ENCODE results near the gene FANCC. TPM values are rescaled to one million over a fixed set of nuclear protein-coding genes. Genes with fewer than 3 reads are reported as not detected.

FANCC gene
- total and polyA plus RNA-seq, 11 donors, result 2.4 to 6.2 (median 4.2) TPM

GRCh38 chr9:95104980-95105379, 212.5 kb downstream of the FANCC start:
- peak in 1 of 5 donors; percentile 24 for DNase-seq
- H3K27me3 ChIP-seq, result no peaks in the 10 kb centered on the region
- ATAC-seq, result peak in 1 of 4 donors; percentile 1
- H3K36me3 ChIP-seq, result peaks cover 0 to 73% (median 39%) of the 10 kb centered on the region in 9 donors
- H3K4me3 ChIP-seq, result no peak overlapping the region
- TF ChIP-seq POLR2A (IDR thresholded peaks at IDR 0.05) (no peak), CTCF (IDR thresholded peaks at IDR 0.05) (no peak)
- peaks cover 0 to 64% (median 31%) of the 10 kb centered on the region in 12 donors for H3K4me1 ChIP-seq
- 66 to 71% (median 69%) methylated on average over 11 to 12 of the region's 12 CpGs for WGBS, 4 donors
- no peaks in the 10 kb centered on the region for H3K9me3 ChIP-seq
- peak overlapping the region in 5 of 12 donors; percentile 4 to 63 (median 39) for H3K27ac ChIP-seq
- intact Hi-C loops (cut with DNase I), result no loop called here

DNA sequence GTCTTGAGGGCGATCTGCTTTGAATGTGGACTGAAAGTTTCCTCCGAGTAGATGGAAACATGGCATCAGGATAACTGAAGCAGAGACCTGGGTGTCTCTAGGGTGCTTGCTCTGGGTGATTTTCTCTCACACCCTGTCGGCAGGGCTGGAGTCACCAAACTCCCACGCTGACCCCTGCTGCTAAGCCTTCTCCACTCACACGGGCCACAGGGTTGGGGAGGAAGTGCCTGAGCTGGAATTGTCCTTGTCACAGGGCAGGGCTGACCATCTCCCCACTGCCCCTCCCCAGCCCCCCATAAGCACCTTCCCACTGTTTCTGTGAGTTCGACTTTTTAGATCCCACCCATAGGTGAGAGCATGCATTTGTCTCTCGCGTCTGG, 212.9 kb downstream of the FANCC start:
- WGBS, 4 donors, result 58 to 75% (median 68%) methylated on average over 6 to 8 of the region's 8 CpGs
- no peak for TF ChIP-seq CTCF (IDR thresholded peaks at IDR 0.05)
- TF ChIP-seq POLR2A (IDR thresholded peaks at IDR 0.05), result no peak
- Histone ChIP-seq H3K36me3 (peaks cover 0 to 73% (median 35%) of the 10 kb centered on the region in 9 donors), H3K4me1 (peaks cover 0 to 68% (median 32%) of the 10 kb centered on the region in 12 donors), H3K27ac (peak overlapping the region in 7 of 12 donors; percentile 2 to 63 (median 34)), H3K27me3 (no peaks in the 10 kb centered on the region), H3K9me3 (no peaks in the 10 kb centered on the region), H3K4me3 (no peak overlapping the region)
- intact Hi-C loops (cut with DNase I), result no loop called here
- ATAC-seq, result peak in 1 of 4 donors; percentile 2
- no peak for DNase-seq

DNA sequence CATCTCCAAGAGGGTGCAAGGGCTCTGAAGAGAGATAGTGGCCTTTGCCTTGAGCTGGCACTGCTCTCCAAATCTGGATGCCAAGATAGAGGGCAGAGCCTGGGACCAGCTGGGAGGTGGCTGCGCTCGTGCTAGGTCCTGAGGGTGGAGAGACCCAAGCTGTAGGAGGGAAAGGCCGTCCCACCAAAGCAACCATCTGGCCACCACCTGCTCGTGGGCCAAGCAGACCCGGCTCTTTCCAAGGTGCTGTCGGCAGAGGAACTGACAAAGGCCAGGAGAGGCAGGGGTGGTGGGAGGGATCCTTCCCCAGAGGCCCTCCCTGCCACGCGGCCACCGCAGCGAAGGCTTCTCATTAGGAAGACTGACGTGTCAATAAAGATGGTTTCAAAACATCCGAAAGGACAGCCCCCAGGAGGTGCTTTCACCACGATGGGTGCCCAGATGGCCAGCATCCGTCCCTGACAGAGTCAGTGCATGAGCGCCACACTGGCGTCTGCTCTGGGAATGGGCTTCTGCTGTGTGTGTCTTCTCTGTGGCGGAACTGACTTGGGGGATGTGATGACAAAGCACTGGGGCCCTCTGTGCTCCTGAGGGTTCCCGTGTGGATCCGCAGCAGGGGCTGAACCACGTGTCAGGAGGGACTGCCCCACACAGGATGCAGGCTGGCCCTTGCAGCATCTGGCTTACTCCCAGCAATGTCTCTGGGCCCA, 213.5 kb downstream of the FANCC start:
- no peaks in the 10 kb centered on the region for H3K27me3 ChIP-seq
- H3K4me3 ChIP-seq, result no peak overlapping the region
- peak overlapping the region in 9 of 12 donors; percentile 2 to 63 (median 31) for H3K27ac ChIP-seq
- DNase-seq, result peak in 2 of 5 donors; percentile 34 to 60
- H3K4me1 ChIP-seq, result peaks cover 0 to 73% (median 35%) of the 10 kb centered on the region in 12 donors
- no peak for TF ChIP-seq POLR2A (IDR thresholded peaks at IDR 0.05)
- TF ChIP-seq CTCF (IDR thresholded peaks at IDR 0.05), result no peak
- intact Hi-C loops (cut with DNase I), result no loop called here
- 55 to 59% (median 57%) methylated on average over 10 to 20 of the region's 20 CpGs for WGBS, 4 donors
- H3K36me3 ChIP-seq, result peaks cover 0 to 73% (median 33%) of the 10 kb centered on the region in 9 donors
- H3K9me3 ChIP-seq, result no peaks in the 10 kb centered on the region
- ATAC-seq, result peak; percentile 15 to 44 (median 36)

- Histone ChIP-seq H3K27ac (peak overlapping the region in 10 of 12 donors; percentile 2 to 63 (median 30)), H3K27me3 (no peaks in the 10 kb centered on the region), H3K9me3 (no peaks in the 10 kb centered on the region), H3K4me1 (peaks cover 0 to 80% (median 39%) of the 10 kb centered on the region in 12 donors), H3K36me3 (peaks cover 0 to 68% (median 30%) of the 10 kb centered on the region in 9 donors), H3K4me3 (no peak overlapping the region)
- 50 to 68% (median 64%) methylated on average over 15 of the region's 15 CpGs for WGBS, 4 donors
- TF ChIP-seq POLR2A (IDR thresholded peaks at IDR 0.05) (no peak), CTCF (IDR thresholded peaks at IDR 0.05) (peak in 2 of 12 donors; percentile 19 to 24)
- ATAC-seq (peak; percentile 7 to 41 (median 34)), DNase-seq (peak in 2 of 5 donors; percentile 66 to 68)
- intact Hi-C loops (cut with DNase I), result no loop called here
Measured at GRCh38 chr9:95103281-95103771, 214.2 kb downstream of the FANCC start.
